Measurements from ENCODE around the gene SULT6B1.
A peak's percentile ranks its signal among the peaks of the same experiment; 100 is the strongest.

Gene SULT6B1

GRCh38 chr2:37201208-37201607, 12.7 kb upstream of the SULT6B1 start:
- TF ChIP-seq SIN3A (IDR thresholded peaks at IDR 0.05; ENCODE audit: borderline replicate concordance, insufficient read depth, low read length) (no peak), TAF1 (IDR thresholded peaks at IDR 0.05; ENCODE audit: borderline replicate concordance, insufficient read depth, low read length) (no peak), FOXP2 (optimal IDR thresholded peaks at IDR 0.05; ENCODE audit: borderline replicate concordance, extremely low read depth, extremely low read length, insufficient read depth) (no peak), POLR2AphosphoS5 (IDR thresholded peaks at IDR 0.05; ENCODE audit: low read depth, low read length) (no peak), REST (IDR thresholded peaks at IDR 0.05; ENCODE audit: insufficient read depth in 1 of 2, low read depth in 2 of 2, low read length in 2 of 2) (no peak)

GRCh38 chr2:37198681-37199065, 10.2 kb upstream of the SULT6B1 start:
- TF ChIP-seq POLR2AphosphoS5 (IDR thresholded peaks at IDR 0.05; ENCODE audit: low read depth, low read length), result no peak
- TF ChIP-seq SIN3A (IDR thresholded peaks at IDR 0.05; ENCODE audit: borderline replicate concordance, insufficient read depth, low read length), result no peak
- TF ChIP-seq TAF1 (IDR thresholded peaks at IDR 0.05; ENCODE audit: borderline replicate concordance, insufficient read depth, low read length), result no peak
- no peak for TF ChIP-seq FOXP2 (optimal IDR thresholded peaks at IDR 0.05; ENCODE audit: borderline replicate concordance, extremely low read depth, extremely low read length, insufficient read depth)
- no peak for TF ChIP-seq REST (IDR thresholded peaks at IDR 0.05; ENCODE audit: insufficient read depth in 1 of 2, low read depth in 2 of 2, low read length in 2 of 2)

DNA sequence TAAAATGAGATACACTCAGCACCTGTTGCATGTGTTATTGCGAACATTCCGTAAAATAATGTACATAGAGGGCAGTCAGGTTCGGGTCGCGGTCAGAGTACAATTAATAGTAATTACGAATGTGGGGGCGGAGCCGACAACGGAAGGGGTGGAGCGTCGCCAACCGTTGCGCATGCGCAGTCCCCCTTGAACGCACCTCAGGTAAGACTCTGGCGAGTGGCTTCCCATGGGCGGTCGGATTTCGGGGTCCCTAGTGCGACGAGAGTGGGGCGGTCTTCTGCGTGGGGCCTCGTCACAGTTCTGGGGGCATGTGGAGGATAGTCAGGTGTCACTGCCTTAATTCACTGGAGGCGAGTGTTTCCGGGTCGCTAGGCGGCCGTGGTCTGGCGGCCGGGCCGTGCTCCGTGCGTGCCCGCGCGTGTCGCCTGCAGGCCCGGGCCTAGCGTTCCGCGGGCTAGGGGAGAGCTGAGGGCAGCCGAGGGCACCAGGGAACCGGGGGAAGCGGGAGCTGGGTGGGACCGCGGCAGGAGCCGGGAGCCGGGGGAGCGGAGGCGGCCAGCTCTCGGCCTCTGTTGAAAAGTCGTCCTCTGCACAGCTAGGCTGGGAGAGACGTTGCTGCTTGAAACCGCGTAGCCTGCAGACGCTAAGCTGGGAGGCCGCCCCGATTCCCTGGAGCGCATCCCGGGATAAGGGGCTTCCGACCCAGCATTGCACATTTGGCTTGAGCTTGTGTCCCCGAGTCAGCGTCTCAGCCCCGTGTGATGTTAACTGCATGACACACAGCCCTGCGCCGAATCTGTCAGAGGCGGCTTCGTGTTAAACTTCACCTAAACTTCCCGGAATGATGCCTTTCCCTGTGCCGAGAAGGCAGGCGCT, 8.1 kb upstream of the SULT6B1 start, which contains the start of gene CEBPZOS:
CEBPZOS (plus strand) TSS at position 177 of the 876 bp plus-strand sequence. CDS start 3,209 bp downstream, outside the sequence.
- TF ChIP-seq FOXP2 (optimal IDR thresholded peaks at IDR 0.05; ENCODE audit: borderline replicate concordance, extremely low read depth, extremely low read length, insufficient read depth) (no peak), POLR2AphosphoS5 (IDR thresholded peaks at IDR 0.05; ENCODE audit: low read depth, low read length) (peak; percentile 95), REST (IDR thresholded peaks at IDR 0.05; ENCODE audit: insufficient read depth in 1 of 2, low read depth in 2 of 2, low read length in 2 of 2) (peak in 1 of 2 experiments; percentile 3; a peak in 1 of 4 replicates), SIN3A (IDR thresholded peaks at IDR 0.05; ENCODE audit: borderline replicate concordance, insufficient read depth, low read length) (peak; percentile 53; the same call in 1 of the 2 replicates), TAF1 (IDR thresholded peaks at IDR 0.05; ENCODE audit: borderline replicate concordance, insufficient read depth, low read length) (0 out of 2 replicates have a peak, but pooled peaks have one; percentile 71)

- TF ChIP-seq FOXP2 (optimal IDR thresholded peaks at IDR 0.05; ENCODE audit: borderline replicate concordance, extremely low read depth, extremely low read length, insufficient read depth) (no peak), REST (IDR thresholded peaks at IDR 0.05; ENCODE audit: insufficient read depth in 1 of 2, low read depth in 2 of 2, low read length in 2 of 2) (no peak), TAF1 (IDR thresholded peaks at IDR 0.05; ENCODE audit: borderline replicate concordance, insufficient read depth, low read length) (no peak), POLR2AphosphoS5 (IDR thresholded peaks at IDR 0.05; ENCODE audit: low read depth, low read length) (no peak), SIN3A (IDR thresholded peaks at IDR 0.05; ENCODE audit: borderline replicate concordance, insufficient read depth, low read length) (no peak)
These were observed 4.1 kb upstream of the SULT6B1 start for GRCh38 chr2:37192551-37192950.
